ENCODE results near the gene HLA-DRB1. TPM values are rescaled to one million over a fixed set of nuclear protein-coding genes. Genes with fewer than 3 reads are reported as not detected.

Gene HLA-DRB1
- 0.39 and 1.8 TPM in 2 replicates for total RNA-seq

DNA sequence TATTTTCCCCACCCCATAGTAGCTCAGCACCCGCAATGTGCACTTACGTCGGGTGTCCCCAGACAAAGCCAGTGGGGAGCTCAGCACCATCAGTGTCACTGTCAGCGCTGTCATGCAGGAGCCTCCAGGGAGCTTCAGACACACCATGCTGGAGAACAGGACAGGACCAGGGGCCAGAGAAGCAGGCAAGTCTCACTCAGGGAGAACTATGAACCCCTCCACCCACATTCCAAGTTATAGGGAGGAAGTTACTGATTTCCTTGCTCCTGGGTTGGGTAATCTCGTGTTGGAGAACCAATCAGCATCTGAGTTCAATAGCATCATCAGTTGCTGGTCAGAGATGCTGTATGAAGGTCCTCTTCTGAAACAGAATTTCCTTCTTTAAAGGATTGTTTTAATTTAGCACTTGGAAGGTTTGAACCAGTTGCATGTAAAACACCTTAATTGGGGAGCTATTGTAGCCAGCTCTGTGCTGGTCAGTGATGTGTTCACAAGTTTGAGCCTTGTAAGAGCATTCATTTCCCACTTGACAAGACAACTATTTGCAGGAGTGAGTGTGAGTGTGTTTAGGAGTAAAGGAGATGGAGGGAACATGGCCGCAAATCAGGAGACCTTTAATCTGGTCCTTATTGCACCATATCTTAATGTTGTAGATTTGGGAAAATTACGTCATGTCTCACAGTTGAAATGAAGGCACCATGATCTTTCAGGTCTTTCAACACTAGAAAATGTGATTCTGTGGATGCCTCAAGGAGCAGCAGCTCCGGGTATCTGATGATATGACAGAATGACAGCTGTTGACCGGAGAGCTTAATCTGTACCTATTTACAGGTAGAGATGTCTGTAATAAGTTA is at the start of gene HLA-DRB1:
Gene HLA-DRB1, minus strand, starts transcription at position 253 of the 854 bp plus-strand sequence. Its CDS starts 106 bp downstream, at position 147.

DNA sequence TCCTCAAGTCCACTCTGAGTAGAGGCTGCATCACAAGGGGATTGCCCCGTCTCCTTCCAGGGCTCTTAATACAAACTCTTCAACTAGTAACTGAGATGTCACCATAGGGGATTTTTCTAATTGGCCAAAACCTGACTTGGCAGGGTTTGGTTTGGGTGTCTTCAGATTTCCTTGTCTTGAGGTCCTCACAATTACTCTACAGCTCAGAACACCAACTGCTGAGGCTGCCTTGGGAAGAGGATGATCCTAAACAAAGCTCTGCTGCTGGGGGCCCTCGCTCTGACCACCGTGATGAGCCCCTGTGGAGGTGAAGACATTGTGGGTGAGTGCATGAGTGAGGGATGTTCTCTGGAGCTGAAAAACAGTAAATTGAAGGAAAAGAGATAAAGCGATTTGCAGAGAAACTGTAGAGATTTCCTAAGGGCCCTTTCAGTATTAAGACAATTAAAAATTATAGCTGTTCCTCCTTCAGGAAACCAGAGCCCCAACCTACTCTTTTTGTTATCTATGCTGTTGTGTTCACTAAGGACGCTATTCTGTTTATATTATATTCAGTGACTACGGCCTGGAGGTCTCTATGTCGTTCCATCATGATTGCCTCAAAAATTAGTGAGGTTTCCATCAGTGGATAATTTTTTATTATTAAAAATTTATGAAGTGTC is 47.7 kb upstream of the HLA-DRB1 start, which contains the start of gene HLA-DQA1:
Gene HLA-DQA1, plus strand, starts transcription at position 188 of the 662 bp plus-strand sequence. Its CDS starts 53 bp downstream, at position 241.

DNA sequence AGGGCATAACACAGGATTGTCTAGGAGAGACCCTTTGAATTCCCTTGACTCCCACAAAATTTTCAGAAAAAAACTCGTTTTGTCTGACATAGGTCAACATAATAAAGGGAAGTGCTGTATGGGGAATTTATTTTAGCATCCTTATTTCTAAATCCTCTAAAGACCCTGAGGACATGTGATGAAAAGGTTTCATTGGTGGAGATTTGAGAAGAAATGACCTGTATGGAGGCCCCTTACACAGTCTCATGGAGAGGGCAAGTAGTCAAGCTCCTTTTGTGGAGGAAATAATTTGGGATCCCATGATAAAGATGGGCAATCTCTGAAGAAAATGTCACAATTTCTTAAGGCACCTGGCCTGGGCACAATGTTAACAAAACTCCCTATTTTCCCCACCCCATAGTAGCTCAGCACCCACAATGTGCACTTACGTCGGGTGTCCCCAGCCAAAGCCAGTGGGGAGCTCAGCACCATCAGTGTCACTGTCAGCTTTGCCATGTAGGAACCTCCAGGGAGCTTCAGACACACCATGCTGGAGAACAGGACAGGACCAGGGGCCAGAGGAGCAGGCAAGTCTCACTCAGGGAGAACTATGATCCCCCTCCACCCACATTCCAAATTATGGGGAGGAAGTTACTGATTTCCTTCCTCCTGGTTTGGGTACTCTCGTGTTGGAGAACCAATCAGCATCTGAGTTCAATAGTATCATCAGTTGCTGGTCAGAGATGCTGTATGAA is 59.8 kb downstream of the HLA-DRB1 start, which contains the start of gene HLA-DRB5:
Gene HLA-DRB5, minus strand, starts transcription at position 591 of the 734 bp plus-strand sequence. Its CDS starts 63 bp downstream, at position 528.

Other genes starting within 250 kb of the HLA-DRB1 start
- not detected in 2 replicates for gene TSBP1, start 217.9 kb downstream of the HLA-DRB1 start, total RNA-seq
- not detected in 2 replicates for gene BTNL2, start 182.7 kb downstream of the HLA-DRB1 start, total RNA-seq
- not detected in 2 replicates for gene HLA-DRA, start 150.0 kb downstream of the HLA-DRB1 start, total RNA-seq
- not detected in 2 replicates for gene HLA-DRB5, start 59.6 kb downstream of the HLA-DRB1 start, total RNA-seq
- gene HLA-DQA1, start 47.6 kb upstream of the HLA-DRB1 start, total RNA-seq: not detected in 2 replicates
- 0.10 TPM in 1 of 2 replicates, not detected in the other for gene HLA-DQB1, start 76.8 kb upstream of the HLA-DRB1 start, total RNA-seq
- not detected in 2 replicates for gene HLA-DQA2, start 151.5 kb upstream of the HLA-DRB1 start, total RNA-seq
- not detected in 2 replicates for gene HLA-DQB2, start 173.7 kb upstream of the HLA-DRB1 start, total RNA-seq
- 0.10 and 0.13 TPM in 2 replicates for gene HLA-DOB, start 227.2 kb upstream of the HLA-DRB1 start, total RNA-seq
- 31.0 and 34.9 TPM in 2 replicates for gene TAP2, start 248.9 kb upstream of the HLA-DRB1 start, total RNA-seq

Measured in mammary microvascular endothelial cell (primary cell).